Activated naive CD8-positive, alpha-beta T cell treated with anti-CD3 and anti-CD28 coated beads, Interleukin-2, amount 10 ng/mL, durations not matched to agents 7 days and 5 days (primary cell): ENCODE data around the gene CACNA2D1. TPM values are rescaled to one million over a fixed set of nuclear protein-coding genes. Genes with fewer than 3 reads are reported as not detected.
"Not testable (repeated sequence)": the region's sequence is repeated elsewhere in the genome, so short reads cannot be mapped to it uniquely, and the experiment has no call there.

Experiments used
- ATAC-seq: fragments of 150-1000 bp; cut with Tn5 transposase; one replicate; pipeline ENCODE4 v1.10.0; 2021; ENCODE audit warnings: low read depth, moderate library complexity
- POLR2A ChIA-PET: fragments of 350-600 bp; sonication (Branson Sonifier 250); formaldehyde crosslinking; loops from one replicate; lab custom pipeline; 2021; ENCODE audit warnings: antibody characterized with exemption; lab: Charles Lee
- DNase-seq: peaks from one replicate; pipeline ENCODE4 v3.0.0; 2021
- H3K27ac Mint-ChIP-seq: one replicate; pipeline ENCODE4 v1.8.0; 2022; ENCODE audit warnings: mild to moderate bottlenecking, mixed read lengths
- H3K27me3 Mint-ChIP-seq: one replicate; pipeline ENCODE4 v1.8.0; 2022; ENCODE audit warnings: mild to moderate bottlenecking, moderate library complexity, mixed read lengths
- H3K36me3 Mint-ChIP-seq: one replicate; pipeline ENCODE4 v1.8.0; 2021; ENCODE audit warnings: mild to moderate bottlenecking, mixed read lengths
- H3K4me1 Mint-ChIP-seq: one replicate; pipeline ENCODE4 v1.8.0; 2021; ENCODE audit warnings: mixed read lengths
- H3K4me3 Mint-ChIP-seq: one replicate; pipeline ENCODE4 v1.8.0; 2022; ENCODE audit warnings: mild to moderate bottlenecking, moderate library complexity, mixed read lengths
- H3K9me3 Mint-ChIP-seq: one replicate; pipeline ENCODE4 v1.8.0; 2021; ENCODE audit warnings: mixed read lengths
- total RNA-seq, 2 experiments: library from RNA; stranded (reverse); gene quantifications; one replicate each; pipeline ENCODE4 v1.2.3, GENCODE V29; 2021

CACNA2D1 gene
- total RNA-seq, 2 experiments from 2014 or later = not detected

GRCh38 chr7:82014574-82014973, 429.0 kb downstream of the CACNA2D1 start:
- H3K27ac Mint-ChIP-seq, POLR2A ChIA-PET, H3K9me3 Mint-ChIP-seq, H3K4me3 Mint-ChIP-seq, ATAC-seq, H3K36me3 Mint-ChIP-seq, DNase-seq, H3K4me1 Mint-ChIP-seq, H3K27me3 Mint-ChIP-seq: not testable (repeated sequence)

GRCh38 chr7:82012453-82012852, 431.1 kb downstream of the CACNA2D1 start:
- Mint-ChIP-seq H3K4me3 (no peak overlapping the region), H3K36me3 (no peaks in the 10 kb centered on the region), H3K9me3 (no peaks in the 10 kb centered on the region), H3K27ac (no peak overlapping the region), H3K27me3 (no peaks in the 10 kb centered on the region), H3K4me1 (no peaks in the 10 kb centered on the region)
- POLR2A ChIA-PET = no interaction called here
- ATAC-seq (no peak), DNase-seq (no peak)

GRCh38 chr7:82010416-82010815, 433.2 kb downstream of the CACNA2D1 start:
- DNase-seq = no peak
- H3K9me3 Mint-ChIP-seq = no peaks in the 10 kb centered on the region
- POLR2A ChIA-PET = no interaction called here
- no peaks in the 10 kb centered on the region for H3K4me1 Mint-ChIP-seq
- no peaks in the 10 kb centered on the region for H3K36me3 Mint-ChIP-seq
- H3K4me3 Mint-ChIP-seq = no peak overlapping the region
- ATAC-seq = no peak
- no peak overlapping the region for H3K27ac Mint-ChIP-seq
- no peaks in the 10 kb centered on the region for H3K27me3 Mint-ChIP-seq

GRCh38 chr7:82007315-82007714, 436.3 kb downstream of the CACNA2D1 start:
- Mint-ChIP-seq H3K36me3 (no peaks in the 10 kb centered on the region), H3K9me3 (no peaks in the 10 kb centered on the region), H3K4me3 (no peak overlapping the region), H3K4me1 (no peaks in the 10 kb centered on the region), H3K27me3 (no peaks in the 10 kb centered on the region), H3K27ac (no peak overlapping the region)
- DNase-seq = no peak
- POLR2A ChIA-PET = no interaction called here
- no peak for ATAC-seq

- POLR2A ChIA-PET = no interaction called here
- Mint-ChIP-seq H3K4me1 (no peaks in the 10 kb centered on the region), H3K27me3 (no peaks in the 10 kb centered on the region), H3K27ac (no peak overlapping the region), H3K4me3 (no peak overlapping the region), H3K9me3 (no peaks in the 10 kb centered on the region), H3K36me3 (no peaks in the 10 kb centered on the region)
- ATAC-seq = no peak
- DNase-seq = no peak
Measured at GRCh38 chr7:82005056-82005455, 438.5 kb downstream of the CACNA2D1 start.

GRCh38 chr7:81993186-81993585, 450.4 kb downstream of the CACNA2D1 start:
- POLR2A ChIA-PET = no interaction called here
- ATAC-seq (no peak), DNase-seq (no peak)
- H3K4me3 Mint-ChIP-seq = no peak overlapping the region
- H3K9me3 Mint-ChIP-seq = no peaks in the 10 kb centered on the region
- no peaks in the 10 kb centered on the region for H3K27me3 Mint-ChIP-seq
- no peak overlapping the region for H3K27ac Mint-ChIP-seq
- H3K4me1 Mint-ChIP-seq = no peaks in the 10 kb centered on the region
- no peaks in the 10 kb centered on the region for H3K36me3 Mint-ChIP-seq

GRCh38 chr7:81990395-81990794, 453.2 kb downstream of the CACNA2D1 start:
- ATAC-seq (no peak), DNase-seq (no peak)
- Mint-ChIP-seq H3K9me3 (no peaks in the 10 kb centered on the region), H3K4me1 (no peaks in the 10 kb centered on the region), H3K27me3 (no peaks in the 10 kb centered on the region), H3K27ac (no peak overlapping the region), H3K36me3 (no peaks in the 10 kb centered on the region), H3K4me3 (no peak overlapping the region)
- POLR2A ChIA-PET = no interaction called here

- H3K9me3 Mint-ChIP-seq = no peaks in the 10 kb centered on the region
- no peak overlapping the region for H3K27ac Mint-ChIP-seq
- ATAC-seq = no peak
Measured at GRCh38 chr7:81986723-81987470, 456.7 kb downstream of the CACNA2D1 start.

GRCh38 chr7:81983406-81983805, 460.2 kb downstream of the CACNA2D1 start:
- no peak for ATAC-seq
- H3K27me3 Mint-ChIP-seq = no peaks in the 10 kb centered on the region
- no peak for DNase-seq

More at GRCh38 chr7:81986723-81987470, 456.7 kb downstream of the CACNA2D1 start:
- no peak for DNase-seq
- H3K4me1 Mint-ChIP-seq = no peaks in the 10 kb centered on the region
- POLR2A ChIA-PET = no interaction called here
- no peaks in the 10 kb centered on the region for H3K27me3 Mint-ChIP-seq
- no peaks in the 10 kb centered on the region for H3K36me3 Mint-ChIP-seq
- no peak overlapping the region for H3K4me3 Mint-ChIP-seq

GRCh38 chr7:81973117-81973516, 470.5 kb downstream of the CACNA2D1 start:
- Mint-ChIP-seq H3K4me3 (no peak overlapping the region), H3K9me3 (no peaks in the 10 kb centered on the region), H3K27ac (no peak overlapping the region), H3K36me3 (no peaks in the 10 kb centered on the region), H3K4me1 (no peaks in the 10 kb centered on the region), H3K27me3 (no peaks in the 10 kb centered on the region)
- POLR2A ChIA-PET = no interaction called here
- no peak for DNase-seq
- no peak for ATAC-seq

More at GRCh38 chr7:81983406-81983805, 460.2 kb downstream of the CACNA2D1 start:
- Mint-ChIP-seq H3K27ac (no peak overlapping the region), H3K9me3 (no peaks in the 10 kb centered on the region), H3K4me1 (no peaks in the 10 kb centered on the region), H3K36me3 (no peaks in the 10 kb centered on the region), H3K4me3 (no peak overlapping the region)
- POLR2A ChIA-PET = no interaction called here

GRCh38 chr7:81960026-81960425, 483.6 kb downstream of the CACNA2D1 start:
- H3K27me3 Mint-ChIP-seq = no peaks in the 10 kb centered on the region
- H3K9me3 Mint-ChIP-seq = no peaks in the 10 kb centered on the region
- no peak overlapping the region for H3K4me3 Mint-ChIP-seq
- POLR2A ChIA-PET = no interaction called here
- no peak overlapping the region for H3K27ac Mint-ChIP-seq
- no peaks in the 10 kb centered on the region for H3K36me3 Mint-ChIP-seq
- no peak for ATAC-seq
- no peak for DNase-seq
- no peaks in the 10 kb centered on the region for H3K4me1 Mint-ChIP-seq

- Mint-ChIP-seq H3K36me3 (no peaks in the 10 kb centered on the region), H3K4me3 (no peak overlapping the region), H3K9me3 (no peaks in the 10 kb centered on the region), H3K4me1 (no peaks in the 10 kb centered on the region), H3K27me3 (no peaks in the 10 kb centered on the region), H3K27ac (no peak overlapping the region)
- DNase-seq = no peak
- POLR2A ChIA-PET = no interaction called here
- ATAC-seq = no peak
Measured at GRCh38 chr7:81957517-81957916, 486.1 kb downstream of the CACNA2D1 start.

GRCh38 chr7:81956520-81956919, 487.1 kb downstream of the CACNA2D1 start:
- no peaks in the 10 kb centered on the region for H3K9me3 Mint-ChIP-seq
- no peak overlapping the region for H3K27ac Mint-ChIP-seq
- no peaks in the 10 kb centered on the region for H3K27me3 Mint-ChIP-seq
- H3K36me3 Mint-ChIP-seq = no peaks in the 10 kb centered on the region
- POLR2A ChIA-PET = no interaction called here
- DNase-seq (no peak), ATAC-seq (no peak)
- H3K4me1 Mint-ChIP-seq = no peaks in the 10 kb centered on the region
- no peak overlapping the region for H3K4me3 Mint-ChIP-seq

- H3K27ac Mint-ChIP-seq = no peak overlapping the region
- H3K27me3 Mint-ChIP-seq = no peaks in the 10 kb centered on the region
- H3K4me1 Mint-ChIP-seq = no peaks in the 10 kb centered on the region
- ATAC-seq (no peak), DNase-seq (no peak)
- H3K9me3 Mint-ChIP-seq = no peaks in the 10 kb centered on the region
- POLR2A ChIA-PET = no interaction called here
- no peaks in the 10 kb centered on the region for H3K36me3 Mint-ChIP-seq
- H3K4me3 Mint-ChIP-seq = no peak overlapping the region
Measured at GRCh38 chr7:81949306-81949705, 494.3 kb downstream of the CACNA2D1 start.
